ENCODE data around the gene PODXL2.

DNA sequence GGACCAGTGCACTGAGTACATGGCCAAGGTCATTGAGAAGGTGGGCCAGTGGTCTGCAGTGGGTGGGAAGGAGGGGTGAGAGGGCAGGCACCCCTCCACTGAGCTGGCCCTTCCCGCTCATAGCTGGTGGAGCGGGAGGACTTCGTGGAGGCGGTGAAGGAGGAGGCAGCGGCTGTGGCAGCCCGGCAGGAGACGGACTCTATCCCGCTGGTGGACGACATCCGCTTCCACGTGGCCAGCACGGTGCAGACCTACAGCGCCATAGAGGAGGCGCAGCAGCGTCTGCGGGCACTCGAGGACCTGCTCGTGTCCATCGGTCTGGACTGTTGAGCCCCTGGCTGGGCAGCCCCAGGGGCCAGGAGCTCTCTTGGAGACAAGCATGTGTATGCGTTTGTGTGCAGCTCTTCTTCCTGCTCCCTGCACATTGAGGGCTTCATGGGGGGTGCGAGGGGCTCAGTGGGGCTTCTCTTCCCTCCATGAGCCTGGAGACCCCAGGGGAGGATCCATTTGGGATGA, 51.2 kb downstream of the PODXL2 start:
- TF ChIP-seq EZH2 (IDR thresholded peaks at IDR 0.05; ENCODE audit: borderline replicate concordance, low read depth, low read length, poor library complexity, severe bottlenecking) = no peak
- TF ChIP-seq, protein P1, sequence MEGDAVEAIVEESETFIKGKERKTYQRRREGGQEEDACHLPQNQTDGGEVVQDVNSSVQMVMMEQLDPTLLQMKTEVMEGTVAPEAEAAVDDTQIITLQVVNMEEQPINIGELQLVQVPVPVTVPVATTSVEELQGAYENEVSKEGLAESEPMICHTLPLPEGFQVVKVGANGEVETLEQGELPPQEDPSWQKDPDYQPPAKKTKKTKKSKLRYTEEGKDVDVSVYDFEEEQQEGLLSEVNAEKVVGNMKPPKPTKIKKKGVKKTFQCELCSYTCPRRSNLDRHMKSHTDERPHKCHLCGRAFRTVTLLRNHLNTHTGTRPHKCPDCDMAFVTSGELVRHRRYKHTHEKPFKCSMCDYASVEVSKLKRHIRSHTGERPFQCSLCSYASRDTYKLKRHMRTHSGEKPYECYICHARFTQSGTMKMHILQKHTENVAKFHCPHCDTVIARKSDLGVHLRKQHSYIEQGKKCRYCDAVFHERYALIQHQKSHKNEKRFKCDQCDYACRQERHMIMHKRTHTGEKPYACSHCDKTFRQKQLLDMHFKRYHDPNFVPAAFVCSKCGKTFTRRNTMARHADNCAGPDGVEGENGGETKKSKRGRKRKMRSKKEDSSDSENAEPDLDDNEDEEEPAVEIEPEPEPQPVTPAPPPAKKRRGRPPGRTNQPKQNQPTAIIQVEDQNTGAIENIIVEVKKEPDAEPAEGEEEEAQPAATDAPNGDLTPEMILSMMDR (conservative IDR thresholded peaks at IDR 0.05; ENCODE audit: low read depth, low read length) = no peak

Measured in A673 (cell line).